ENCODE measurements around the gene NRCAM. TPM values are rescaled to one million over a fixed set of nuclear protein-coding genes. Genes with fewer than 3 reads are reported as not detected.

Gene NRCAM
- total RNA-seq, 4 donors from 2014 or later: 1.1 to 6.1 (median 4.0) TPM

GRCh38 chr7:108310351-108310750, 145.9 kb downstream of the NRCAM start:
- WGBS, 2 donors: 37 to 40% methylated on average over 2 of the region's 2 CpGs
- intact Hi-C loops (cut with DNase I; ENCODE audit: low total_unique reads): no loop called here
- TF ChIP-seq POLR2A (IDR thresholded peaks at IDR 0.05): no peak
- TF ChIP-seq CTCF (IDR thresholded peaks at IDR 0.05): no peak
- no peak overlapping the region for H3K4me3 ChIP-seq (ENCODE audit: low read depth, poor library complexity, severe bottlenecking)
- no peak for DNase-seq (ENCODE audit: low spot score in 2 of 2)

- no peak for DNase-seq (ENCODE audit: low spot score in 2 of 2)
- WGBS, 2 donors: 44 to 49% methylated on average over 2 of the region's 2 CpGs
- intact Hi-C loops (cut with DNase I; ENCODE audit: low total_unique reads): no loop called here
- no peak for TF ChIP-seq POLR2A (IDR thresholded peaks at IDR 0.05)
- TF ChIP-seq CTCF (IDR thresholded peaks at IDR 0.05): no peak
- H3K4me3 ChIP-seq (ENCODE audit: low read depth, poor library complexity, severe bottlenecking): no peak overlapping the region
These were observed 147.3 kb downstream of the NRCAM start for GRCh38 chr7:108308903-108309302.

- DNase-seq (ENCODE audit: low spot score in 2 of 2): no peak
- intact Hi-C loops (cut with DNase I; ENCODE audit: low total_unique reads): no loop called here
- 83 to 86% methylated on average over 3 of the region's 3 CpGs for WGBS, 2 donors
- no peak overlapping the region for H3K4me3 ChIP-seq (ENCODE audit: low read depth, poor library complexity, severe bottlenecking)
- TF ChIP-seq POLR2A (IDR thresholded peaks at IDR 0.05) (no peak), CTCF (IDR thresholded peaks at IDR 0.05) (no peak)
These were observed 148.0 kb downstream of the NRCAM start for GRCh38 chr7:108308276-108308675.

- intact Hi-C loops (cut with DNase I; ENCODE audit: low total_unique reads): no loop called here
- no peak overlapping the region for H3K4me3 ChIP-seq (ENCODE audit: low read depth, poor library complexity, severe bottlenecking)
- WGBS, 2 donors: 48 to 86% methylated on average over 2 of the region's 2 CpGs
- DNase-seq (ENCODE audit: low spot score in 2 of 2): no peak
- TF ChIP-seq POLR2A (IDR thresholded peaks at IDR 0.05) (no peak), CTCF (IDR thresholded peaks at IDR 0.05) (no peak)
These were observed 148.6 kb downstream of the NRCAM start for GRCh38 chr7:108307595-108307994.

GRCh38 chr7:108307194-108307593, 149.0 kb downstream of the NRCAM start:
- DNase-seq (ENCODE audit: low spot score in 2 of 2): no peak
- no peak overlapping the region for H3K4me3 ChIP-seq (ENCODE audit: low read depth, poor library complexity, severe bottlenecking)
- WGBS, 2 donors: 67 to 80% methylated on average over 6 of the region's 6 CpGs
- TF ChIP-seq CTCF (IDR thresholded peaks at IDR 0.05): no peak
- no peak for TF ChIP-seq POLR2A (IDR thresholded peaks at IDR 0.05)
- intact Hi-C loops (cut with DNase I; ENCODE audit: low total_unique reads): no loop called here

- WGBS, 2 donors: 90 to 95% methylated on average over 3 of the region's 3 CpGs
- no peak for TF ChIP-seq POLR2A (IDR thresholded peaks at IDR 0.05)
- no peak for TF ChIP-seq CTCF (IDR thresholded peaks at IDR 0.05)
- no peak for DNase-seq (ENCODE audit: low spot score in 2 of 2)
- H3K4me3 ChIP-seq (ENCODE audit: low read depth, poor library complexity, severe bottlenecking): no peak overlapping the region
- intact Hi-C loops (cut with DNase I; ENCODE audit: low total_unique reads): no loop called here
These were observed 152.9 kb downstream of the NRCAM start for GRCh38 chr7:108303332-108303731.

Measured in lower leg skin (tissue), 4 donors.